ENCODE measurements around the gene PHB1.
A peak's percentile ranks its signal among the peaks of the same experiment; 100 is the strongest.
"Not testable (repeated sequence)": the region's sequence is repeated elsewhere in the genome, so short reads cannot be mapped to it uniquely, and the experiment has no call there.

The PHB1 gene

DNA sequence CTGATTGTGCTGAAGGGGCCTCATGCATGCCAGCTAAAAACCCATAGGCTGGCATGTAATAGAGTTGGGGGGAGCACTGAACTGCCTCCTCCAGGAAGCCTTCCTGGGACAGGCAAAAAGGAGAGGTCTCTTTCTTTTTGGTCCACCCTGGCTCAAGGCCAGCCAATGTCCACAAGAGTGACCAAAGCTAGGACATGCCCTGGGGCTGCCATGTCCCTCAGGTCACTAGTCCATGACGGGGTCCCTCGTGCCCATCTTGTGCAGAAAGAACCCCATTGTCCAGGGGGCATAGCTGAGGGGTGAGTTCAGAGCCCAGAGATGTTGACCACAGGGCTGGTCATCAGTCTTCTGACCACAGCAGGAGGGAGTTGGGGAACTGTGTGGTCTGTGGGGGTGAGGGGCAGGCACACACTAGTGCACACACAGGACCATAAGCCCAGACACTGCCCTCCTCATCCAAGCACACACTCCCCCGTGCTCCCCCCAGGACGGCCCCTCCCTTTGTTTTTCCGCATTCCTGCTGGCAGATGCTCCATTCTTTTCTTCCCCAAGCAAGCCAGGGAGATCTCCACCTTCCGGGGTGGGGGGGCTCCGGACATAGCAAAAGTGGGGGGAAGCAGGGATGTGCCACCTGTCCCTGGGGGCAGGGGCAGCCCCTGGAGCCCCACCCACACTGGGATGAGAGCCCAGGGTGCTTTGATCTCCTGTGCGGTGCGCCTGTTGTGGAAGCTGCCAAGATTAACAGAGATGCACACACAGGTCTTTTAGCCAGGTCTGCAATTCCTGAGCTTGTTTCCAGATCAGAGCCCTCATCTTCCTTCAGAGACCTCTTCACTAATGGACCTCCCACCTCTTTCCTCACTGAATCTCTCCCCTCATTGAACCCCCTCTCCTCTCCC lies 25.2 kb upstream of the PHB1 start:
- DNase-seq (ENCODE audit: low spot score) (peak; percentile 79), FAIRE-seq (no peak)

DNA sequence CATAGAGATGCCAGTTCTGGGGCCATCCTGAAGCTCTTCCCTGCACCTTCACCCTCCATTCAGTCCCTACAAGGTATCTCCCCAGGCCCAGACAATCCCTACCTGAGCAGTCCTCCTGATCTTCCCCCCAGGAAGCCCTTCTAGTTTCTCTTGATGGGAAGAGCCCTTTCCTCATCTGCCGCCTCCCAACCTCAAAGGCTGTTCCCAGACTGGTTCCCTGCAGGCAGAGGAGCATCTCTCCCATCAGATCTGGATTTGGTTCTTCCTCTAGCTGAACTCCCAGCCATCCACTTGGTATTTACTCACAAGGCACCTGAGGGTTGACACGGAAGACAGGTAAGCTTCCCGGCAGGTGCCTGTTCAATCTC lies 24.6 kb upstream of the PHB1 start:
- FAIRE-seq (no peak), DNase-seq (ENCODE audit: low spot score) (no peak)

DNA sequence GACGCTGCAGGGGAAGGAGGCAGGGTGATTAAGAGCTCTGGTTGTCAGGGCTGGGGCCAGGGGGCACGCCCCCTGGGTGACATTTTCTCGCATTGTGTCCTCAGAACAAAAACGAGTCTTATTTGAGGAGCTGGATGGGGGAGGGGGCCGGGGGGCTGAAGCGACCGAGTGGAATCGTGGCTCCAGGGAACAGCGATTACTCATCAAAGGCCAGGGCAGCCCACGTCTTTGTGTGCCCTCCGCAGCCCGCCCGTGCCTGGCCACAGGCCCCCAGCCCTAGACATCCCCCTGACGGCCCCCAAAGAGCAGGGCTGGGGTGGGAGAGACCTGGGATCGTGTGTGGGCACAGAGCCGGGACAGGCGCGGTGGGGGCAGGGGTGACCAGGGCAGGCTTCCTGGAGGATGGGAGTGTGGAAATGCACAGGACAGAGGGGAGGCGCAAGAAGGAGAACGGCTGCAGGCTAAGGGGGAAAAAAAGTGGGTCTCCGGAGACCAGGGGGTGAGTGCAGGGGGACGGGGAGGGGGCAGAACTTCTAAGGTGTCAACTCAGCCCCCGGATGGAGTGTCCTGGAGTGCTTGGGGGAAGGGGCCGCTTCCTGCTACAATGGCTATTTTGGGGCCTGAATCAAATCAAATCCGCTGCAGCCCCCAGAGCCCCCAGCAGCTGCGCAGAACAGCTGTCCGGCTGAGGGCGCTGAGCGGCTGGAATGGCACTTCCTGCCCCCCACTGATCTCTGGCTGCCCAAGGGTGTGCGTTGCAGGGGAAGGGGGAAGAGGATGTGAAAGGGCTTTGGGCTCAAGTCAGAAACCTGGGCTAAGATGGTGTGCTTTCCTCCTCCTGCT lies 24.0 kb upstream of the PHB1 start:
- FAIRE-seq (no peak), DNase-seq (ENCODE audit: low spot score) (no peak)

DNA sequence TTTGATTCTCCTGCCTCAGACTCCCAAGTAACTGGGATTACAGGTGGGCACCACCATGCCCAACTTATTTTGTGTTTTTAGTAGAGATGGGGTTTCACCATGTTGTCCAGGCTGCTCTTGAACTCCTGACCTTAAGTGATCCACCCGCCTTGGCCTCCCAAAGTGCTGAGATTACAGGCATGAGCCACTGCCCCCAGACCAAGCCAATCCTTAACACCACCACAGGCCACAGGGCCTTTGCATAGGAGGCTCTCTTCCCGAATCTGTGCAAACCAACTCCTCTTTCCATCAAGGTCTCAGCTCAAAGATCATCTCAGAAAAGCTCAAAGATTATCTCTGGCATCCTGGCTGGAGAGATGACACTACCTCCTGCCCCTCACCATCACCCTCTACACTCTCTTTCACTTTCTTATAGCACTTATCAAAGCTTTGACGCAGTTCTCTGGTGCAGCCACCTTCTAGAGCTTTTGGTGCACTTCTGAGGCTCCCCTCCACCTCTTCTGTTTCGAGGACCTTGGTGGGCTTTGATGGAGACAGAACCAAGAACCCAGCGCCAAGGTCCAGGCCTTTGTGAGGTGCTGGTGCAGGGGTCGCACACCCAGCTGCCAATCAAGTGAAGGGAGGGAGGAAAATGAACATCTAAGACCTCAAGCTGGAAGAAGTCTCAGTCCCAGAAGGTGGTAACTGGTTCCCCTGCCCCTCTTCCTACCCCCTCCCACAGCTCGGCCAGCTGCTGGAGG lies 23.2 kb upstream of the PHB1 start:
- DNase-seq (ENCODE audit: low spot score) (no peak), FAIRE-seq (no peak)

DNA sequence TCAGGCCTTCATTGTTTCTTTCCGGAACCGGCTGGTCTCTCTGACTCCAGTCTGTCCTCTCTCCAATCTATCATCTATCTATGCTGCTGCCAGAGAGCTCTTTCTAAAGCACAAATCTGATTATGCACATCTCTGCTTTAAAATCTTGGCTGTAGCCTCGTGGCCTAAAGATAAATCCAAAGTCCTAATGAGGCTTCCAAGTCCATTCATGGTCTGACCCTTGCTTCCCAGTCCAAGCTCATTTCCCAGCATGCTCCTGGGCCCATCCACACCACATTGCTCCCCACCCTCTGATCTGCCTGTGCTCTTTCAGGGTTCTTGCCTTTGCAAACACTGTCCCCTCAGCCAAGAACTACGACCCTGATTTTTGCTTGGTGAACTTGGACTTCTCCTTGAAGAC lies 21.5 kb upstream of the PHB1 start:
- FAIRE-seq = no peak
- no peak for DNase-seq (ENCODE audit: low spot score)

DNA sequence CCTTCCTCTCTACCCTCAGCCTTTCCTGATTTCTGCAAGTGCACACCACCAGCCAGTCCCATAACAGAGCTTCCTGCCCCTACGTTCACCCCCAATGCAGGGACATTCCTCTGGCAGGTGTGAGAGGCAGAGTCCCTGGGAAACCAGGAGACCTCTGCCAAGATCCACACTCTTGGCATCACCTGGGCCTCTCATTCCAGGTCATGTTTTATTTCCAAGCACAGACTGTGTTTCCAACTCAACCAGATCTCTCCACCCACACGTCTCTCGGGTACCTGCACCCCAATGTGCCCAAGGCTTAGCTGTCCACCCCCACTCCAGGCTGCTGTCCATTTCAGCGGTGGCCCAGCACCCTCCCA lies 21.0 kb upstream of the PHB1 start:
- FAIRE-seq (no peak), DNase-seq (ENCODE audit: low spot score) (no peak)

DNA sequence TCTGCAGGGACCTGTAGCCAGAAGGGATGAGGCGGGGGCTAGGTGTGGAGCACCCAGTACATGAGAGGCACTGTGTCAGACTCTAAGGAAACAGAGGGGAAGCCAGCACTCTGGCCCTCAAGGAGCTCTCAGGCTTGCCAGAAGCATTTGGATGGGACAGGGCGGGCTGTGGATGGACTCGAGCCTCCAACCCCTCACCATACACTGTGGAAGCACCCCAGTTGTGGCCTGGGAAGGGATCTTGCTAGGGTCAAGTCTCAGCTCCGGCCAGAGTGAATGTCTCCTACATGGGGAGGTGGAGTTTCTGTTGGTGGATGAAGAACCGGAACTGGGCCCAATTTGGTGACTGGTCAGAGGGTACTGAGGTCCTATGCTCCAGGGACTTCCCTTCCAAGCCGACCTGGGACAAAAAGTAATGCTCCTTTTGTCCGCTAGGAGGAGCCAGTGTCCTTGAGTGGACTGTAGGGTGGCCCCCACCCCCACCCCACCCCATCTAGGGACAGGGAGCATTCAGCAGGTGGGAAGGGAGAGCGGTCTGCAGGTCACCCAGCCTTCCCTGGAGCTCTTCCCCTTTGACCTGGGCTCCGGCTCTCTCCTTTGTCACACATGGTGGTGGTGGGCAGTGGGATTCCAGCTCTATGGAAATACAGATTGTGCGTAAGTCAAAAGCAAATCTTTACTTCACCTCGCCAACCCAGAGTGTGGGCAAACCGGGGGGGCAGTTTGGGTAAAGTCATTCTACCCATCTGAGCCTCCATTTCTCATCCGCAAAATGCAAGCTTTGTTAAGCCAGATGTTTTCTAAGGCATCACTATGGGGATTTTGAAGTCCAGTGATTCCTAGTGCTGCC lies 20.4 kb upstream of the PHB1 start:
- DNase-seq (ENCODE audit: low spot score) (no peak), FAIRE-seq (no peak)

DNA sequence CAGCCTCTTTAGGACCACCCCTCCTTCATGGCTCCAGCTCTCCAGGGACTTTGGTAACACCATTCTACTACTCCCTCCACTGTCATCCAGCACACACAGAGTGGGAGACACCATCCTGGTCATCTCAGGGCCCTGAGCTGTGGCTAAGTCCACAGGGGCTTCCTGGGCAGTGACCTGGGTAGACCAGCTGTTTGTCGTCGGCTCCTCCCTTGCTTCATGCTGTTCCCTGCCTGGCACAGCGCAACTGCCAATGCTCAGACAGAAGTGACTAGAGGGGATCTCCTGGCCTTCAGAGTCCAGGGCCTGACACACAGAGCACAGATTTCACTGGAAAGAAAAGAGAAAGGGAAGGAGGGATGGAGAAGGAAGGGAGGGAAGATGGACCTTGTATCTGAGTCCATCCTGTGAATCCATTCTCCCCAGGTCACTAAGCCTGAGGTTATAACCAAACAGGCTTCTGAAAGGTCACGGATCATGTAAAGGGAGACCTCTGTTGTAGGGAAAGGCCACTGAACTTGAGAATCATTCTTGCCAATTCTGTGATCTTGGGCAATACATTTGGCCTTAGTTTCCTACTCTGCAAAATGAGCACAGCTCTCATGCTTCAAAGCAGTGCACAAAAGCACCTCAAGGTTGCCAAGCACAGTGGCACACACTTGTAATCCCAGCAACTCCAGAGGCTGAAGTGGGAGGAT lies 18.5 kb upstream of the PHB1 start:
- DNase-seq (ENCODE audit: low spot score) (no peak), FAIRE-seq (no peak)

DNA sequence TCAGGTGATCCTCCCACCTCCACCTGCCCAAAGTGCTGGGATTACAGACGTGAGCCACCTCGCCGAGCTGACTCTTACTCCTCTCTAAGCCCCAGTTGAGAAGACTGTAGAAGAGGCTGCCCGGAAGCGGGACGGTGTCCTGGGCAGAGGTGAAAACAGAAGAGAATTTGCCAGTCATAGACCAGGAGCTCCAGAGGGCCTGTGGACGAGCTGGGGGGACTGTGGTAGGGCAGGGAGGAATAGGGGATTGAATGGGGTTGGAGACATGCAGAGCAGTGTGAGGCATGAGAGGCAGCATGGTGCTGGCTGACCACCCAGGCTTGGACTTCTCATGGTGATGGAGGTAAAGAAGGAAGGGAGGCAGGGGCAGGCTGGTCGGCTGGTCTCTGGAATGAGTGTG lies 17.1 kb upstream of the PHB1 start:
- no peak for DNase-seq (ENCODE audit: low spot score)
- no peak for FAIRE-seq

DNA sequence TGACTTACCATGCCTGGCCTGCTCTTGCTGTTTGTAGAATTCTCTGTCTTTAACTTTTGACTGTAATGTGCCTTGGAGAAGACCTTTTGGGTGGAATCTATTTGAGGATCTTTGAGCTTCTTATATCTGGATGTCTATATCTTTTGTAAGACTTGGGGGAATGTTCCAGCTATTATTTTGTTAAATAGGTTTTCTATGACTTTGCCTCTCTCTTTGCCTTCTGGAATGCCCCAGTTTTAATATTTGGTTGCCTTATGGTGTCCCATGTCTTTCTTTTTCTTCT lies 10.3 kb upstream of the PHB1 start:
- DNase-seq (ENCODE audit: low spot score) (no peak), FAIRE-seq (no peak)

DNA sequence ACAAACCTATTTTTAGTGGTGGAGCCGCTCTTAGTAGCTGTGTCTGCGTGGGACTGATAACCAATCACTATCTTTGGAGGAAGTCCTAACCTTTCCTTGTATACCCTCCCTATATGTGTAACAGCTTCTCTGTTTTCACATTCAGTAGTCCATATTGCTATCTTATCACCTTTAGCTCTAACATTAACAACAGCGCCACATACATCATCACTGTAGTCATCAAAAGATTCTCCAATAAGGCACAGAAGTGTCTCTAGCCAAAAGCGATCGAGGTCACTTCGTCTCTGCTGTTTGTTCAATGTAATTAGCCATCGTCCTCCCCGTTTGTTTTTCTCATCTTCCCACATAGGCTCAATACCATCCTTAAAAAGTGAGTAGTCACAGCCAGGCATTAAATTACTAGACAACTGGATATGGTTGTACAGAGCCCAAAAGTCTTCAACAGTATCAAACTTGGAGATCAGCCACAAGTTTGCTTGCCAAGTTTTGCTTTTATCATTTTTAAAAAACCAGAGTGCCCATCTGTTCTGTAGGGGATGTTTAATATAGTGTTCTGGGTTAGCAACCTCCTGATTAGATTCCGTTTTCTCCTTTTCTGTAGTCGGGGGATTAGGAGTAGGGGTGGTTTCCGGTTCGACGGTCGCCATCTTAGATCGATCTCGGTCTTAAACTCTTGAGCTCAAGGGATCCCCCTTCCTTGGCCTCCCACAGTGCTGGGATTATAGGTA lies 9.8 kb upstream of the PHB1 start:
- FAIRE-seq; DNase-seq (ENCODE audit: low spot score): not testable (repeated sequence)

DNA sequence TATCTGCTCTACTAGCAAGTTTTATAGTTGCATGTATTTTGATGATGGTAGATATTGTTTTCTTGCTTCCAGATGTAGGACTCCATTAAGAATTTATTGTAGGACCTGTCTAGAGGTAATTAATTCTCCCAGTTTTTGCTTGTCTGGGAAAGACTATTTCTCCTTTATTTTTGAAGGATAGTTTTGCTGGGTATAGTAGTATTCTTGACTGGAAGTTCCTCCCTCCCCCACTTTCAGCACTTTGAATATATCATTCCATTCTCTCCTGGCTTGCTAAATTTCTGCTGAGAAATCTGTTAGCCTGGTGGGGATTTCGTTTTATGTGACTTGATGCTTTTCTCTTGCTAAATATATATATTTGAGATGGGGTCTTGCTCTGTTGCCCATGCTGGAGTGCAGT lies 8.0 kb upstream of the PHB1 start:
- FAIRE-seq = no peak
- no peak for DNase-seq (ENCODE audit: low spot score)

DNA sequence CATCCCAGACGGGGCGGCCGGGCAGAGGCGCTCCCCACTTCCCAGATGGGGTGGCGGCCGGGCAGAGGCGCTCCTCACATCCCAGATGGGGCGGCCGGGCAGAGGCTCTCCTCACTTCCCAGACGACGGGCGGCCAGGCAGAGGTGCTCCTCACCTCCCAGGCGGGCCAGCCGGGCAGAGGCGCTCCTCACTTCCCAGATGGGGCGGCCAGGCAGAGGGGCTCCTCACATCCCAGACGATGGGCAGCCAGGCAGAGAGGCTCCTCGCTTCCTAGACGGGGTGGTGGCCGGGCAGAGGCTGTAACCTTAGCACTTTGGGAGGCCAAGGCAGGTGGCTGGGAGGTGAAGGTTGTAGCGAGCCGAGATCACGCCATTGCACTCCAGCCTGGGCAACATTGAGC lies 5.1 kb upstream of the PHB1 start:
- not testable (repeated sequence) for FAIRE-seq; DNase-seq (ENCODE audit: low spot score)

DNA sequence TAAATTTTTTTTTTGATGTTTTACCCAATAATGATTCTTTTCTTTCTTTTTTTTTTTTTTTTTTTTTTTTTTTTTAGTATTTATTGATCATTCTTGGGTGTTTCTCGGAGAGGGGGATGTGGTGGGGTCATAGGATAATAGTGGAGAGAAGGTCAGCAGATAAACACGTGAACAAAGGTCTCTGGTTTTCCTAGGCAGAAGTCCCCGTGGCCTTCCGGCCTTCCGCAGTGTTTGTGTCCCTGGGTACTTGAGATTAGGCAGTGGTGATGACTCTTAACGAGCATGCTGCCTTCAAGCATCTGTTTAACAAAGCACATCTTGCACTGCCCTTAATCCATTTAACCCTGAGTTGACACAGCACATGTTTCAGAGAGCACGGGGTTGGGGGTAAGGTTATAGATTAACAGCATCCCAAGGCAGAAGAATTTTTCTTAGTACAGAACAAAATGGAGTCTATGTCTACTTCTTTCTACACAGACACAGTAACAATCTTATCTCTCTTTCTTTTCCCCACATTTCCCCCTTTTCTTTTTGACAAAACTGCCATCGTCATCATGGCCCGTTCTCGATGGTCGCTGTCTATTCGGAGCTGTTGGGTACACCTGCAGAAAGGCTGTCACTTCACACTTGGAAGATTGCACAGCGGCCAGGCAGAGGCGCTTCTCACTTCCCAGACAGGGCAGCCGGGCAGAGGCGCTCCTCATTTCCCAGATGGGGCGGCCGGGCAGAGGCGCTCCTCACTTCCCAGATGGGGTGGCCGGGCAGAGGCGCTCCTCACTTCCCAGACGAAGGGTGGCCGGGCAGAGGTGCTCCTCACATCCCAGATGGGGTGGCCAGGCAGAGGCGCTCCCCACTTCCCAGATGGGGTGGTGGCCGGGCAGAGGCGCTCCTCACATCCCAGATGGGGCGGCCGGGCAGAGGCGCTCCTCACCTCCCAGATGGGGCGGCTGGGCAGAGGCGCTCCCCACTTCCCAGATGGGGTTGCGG lies 4.4 kb upstream of the PHB1 start:
- FAIRE-seq; DNase-seq (ENCODE audit: low spot score): not testable (repeated sequence)

DNA sequence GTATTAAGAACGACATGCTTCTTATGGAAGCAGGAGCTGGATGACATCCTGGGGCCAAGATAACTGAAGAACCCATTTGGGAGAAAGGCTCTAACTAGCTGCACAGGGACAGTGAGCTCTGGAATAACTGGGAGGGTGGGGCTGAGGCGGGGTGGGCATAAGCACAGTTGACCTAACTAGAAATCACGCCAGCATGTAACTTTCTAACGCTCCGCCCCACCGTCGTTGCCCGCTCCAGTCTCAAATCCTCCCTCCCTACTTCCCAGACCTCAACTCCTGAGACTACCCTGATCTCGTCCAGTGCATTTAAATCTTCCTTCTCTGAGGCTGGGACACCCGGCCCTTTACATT lies 436 bp downstream of the PHB1 start:
- DNase-seq (ENCODE audit: low spot score) (no peak), FAIRE-seq (no peak)

DNA sequence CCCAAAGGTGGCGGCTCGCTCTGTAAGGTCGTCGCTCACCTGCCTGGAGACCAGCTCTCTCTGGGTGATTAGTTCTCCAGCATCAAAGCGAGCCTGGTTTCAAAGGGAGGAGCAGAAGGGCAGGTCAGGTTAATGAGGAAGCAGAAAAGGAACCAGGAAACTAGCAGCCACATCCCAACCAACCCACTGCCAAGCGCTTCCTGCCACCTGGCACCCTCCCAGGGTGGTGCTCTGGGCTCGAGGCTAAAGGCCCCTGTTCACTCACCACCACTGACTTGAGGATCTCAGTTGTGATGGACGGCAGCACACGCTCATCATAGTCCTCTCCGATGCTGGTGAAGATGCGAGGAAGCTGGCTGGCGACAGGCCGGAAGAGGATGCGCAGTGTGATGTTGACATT lies 5.6 kb downstream of the PHB1 start:
- DNase-seq (ENCODE audit: low spot score) (no peak), FAIRE-seq (no peak)

DNA sequence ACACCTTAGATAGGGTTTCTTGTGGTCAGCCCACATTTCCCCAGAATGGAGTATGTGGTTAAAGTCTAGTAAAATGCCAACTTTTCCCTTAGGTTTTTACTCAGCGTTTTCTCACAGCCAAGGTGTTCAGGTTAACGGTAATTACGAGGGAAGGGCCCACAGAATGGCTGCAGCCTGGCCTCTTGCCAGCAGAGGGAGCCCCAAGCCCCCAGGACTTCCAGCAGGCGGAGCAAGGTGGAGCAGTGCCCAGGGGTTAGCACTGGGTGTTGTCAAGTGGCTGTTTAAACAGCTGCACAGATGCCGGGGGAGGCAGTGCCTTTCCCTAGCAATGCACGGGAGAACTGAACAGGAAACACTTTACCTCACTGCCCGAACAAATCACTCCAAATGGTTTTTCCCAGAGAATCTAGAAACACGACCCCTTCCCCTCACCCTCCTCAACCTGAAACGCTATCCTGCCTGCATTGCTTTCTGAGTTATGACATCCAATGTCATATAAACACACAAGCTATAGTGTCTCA lies 6.6 kb downstream of the PHB1 start:
- no peak for FAIRE-seq
- DNase-seq (ENCODE audit: low spot score) = peak; percentile 18

DNA sequence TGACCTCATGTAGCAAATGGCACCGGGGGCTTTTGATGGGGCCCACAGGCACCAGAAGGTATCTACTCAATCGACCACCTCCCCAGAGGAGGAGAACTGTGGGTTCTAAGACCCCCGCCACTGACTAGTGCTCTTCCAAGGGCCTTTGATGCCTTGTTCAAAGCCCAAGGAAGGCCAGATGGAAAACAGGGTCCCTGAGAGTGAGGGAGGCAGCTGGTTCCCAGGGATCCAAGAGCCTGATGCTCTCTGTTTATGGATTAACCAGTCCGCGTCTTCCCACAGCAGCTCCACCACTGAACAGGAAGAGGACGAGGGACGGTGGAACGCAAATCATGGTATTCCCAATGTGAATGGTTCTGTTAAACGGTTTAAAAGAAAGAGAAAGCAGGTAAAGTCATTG lies 7.6 kb downstream of the PHB1 start:
- DNase-seq (ENCODE audit: low spot score) (no peak), FAIRE-seq (no peak)
